ENCODE results near the gene RPRD2. TPM values are rescaled to one million over a fixed set of nuclear protein-coding genes. Genes with fewer than 3 reads are reported as not detected.
A peak's percentile ranks its signal among the peaks of the same experiment; 100 is the strongest.
"Not testable (repeated sequence)": the region's sequence is repeated elsewhere in the genome, so short reads cannot be mapped to it uniquely, and the experiment has no call there.

Gene RPRD2
- total RNA-seq (2021) (24.3 and 36.2 TPM in 2 replicates), Bru-seq, nascent RNA (percentile 85 among the genes with signal in this experiment), BruChase-seq, experiment 1, labeled RNA remaining after a 2-hour chase (percentile 77 among the genes with signal in this experiment), BruChase-seq, experiment 2, labeled RNA remaining after a 6-hour chase (percentile 71 among the genes with signal in this experiment)
- long read RNA-seq, full-length matches to known transcripts, result 2 of 24 reads
- long read RNA-seq, partial matches to known transcripts, result 15 of 24 reads
- long read RNA-seq, other reads (novel, unspliced or antisense), result 7 of 24 reads

- H3K4me1 ChIP-seq (replicated peaks; ENCODE audit: insufficient read depth), result peaks cover 15% of the 10 kb centered on the region
- H3K27me3 ChIP-seq (ENCODE audit: insufficient read depth, low read depth), result no peaks in the 10 kb centered on the region
- H2AFZ ChIP-seq, result peak within 1 kb of the TSS; percentile 94
- H3K27ac ChIP-seq, result peak within 1 kb of the TSS; percentile 94
- peak within 1 kb of the TSS; percentile 73 for H3K4me3 ChIP-seq
- no peaks in the 10 kb centered on the region for H4K20me1 ChIP-seq (ENCODE audit: insufficient read depth)
- ChIA-PET CTCF (interaction anchor here (0.6 to 1.1 kb wide), 3 partner anchors 29 to 169 kb away, joined by 3 to 4 read pairs (median 4); no protein-coding TSS in a partner anchor), POLR2A (ENCODE audit: unreplicated experiment) (interaction anchor here (0.5 to 0.9 kb wide), 13 partner anchors 12 to 1055 kb away, joined by 3 to 8 read pairs (median 4); partner anchors contain the start of gene TARS2)
- TF ChIP-seq EZH2 (IDR thresholded peaks at IDR 0.05; ENCODE audit: low read depth) (no peak), CTCF (conservative IDR thresholded peaks at IDR 0.05) (0 out of 2 replicates have a peak, but pooled peaks have one; percentile 12)
- intact Hi-C loops (cut with micrococcal nuclease; ENCODE audit: unreplicated experiment), result loop anchor here (10.0 kb wide), 1 partner anchor 109 kb away; the partner anchor contains the start of gene CA14
- no TSS peak for BruUV-seq (replicated peaks)
- peak within 1 kb of the TSS; percentile 84 for H3K4me2 ChIP-seq
- DNase-seq, result peak; percentile 98 to 99
- no peaks in the 10 kb centered on the region for H3K9me2 ChIP-seq (ENCODE audit: insufficient read depth)
- peaks cover 22% of the 10 kb centered on the region for H3F3A ChIP-seq (ENCODE audit: insufficient read depth, low read depth)
- no peaks in the 10 kb centered on the region for H3K9me3 ChIP-seq (ENCODE audit: insufficient read depth, low read depth)
- peaks cover 41% of the 10 kb centered on the region for H3K79me2 ChIP-seq (ENCODE audit: low read depth)
- no peaks in the 10 kb centered on the region for H3K36me3 ChIP-seq (ENCODE audit: low read depth)
These were observed at the start of gene RPRD2 for GRCh38 chr1:150363426-150364230. Gene RPRD2 (plus strand): TSS chr1:150364147. CDS start chr1:150364715, 568 bp downstream.

- H3K27me3 ChIP-seq (ENCODE audit: insufficient read depth, low read depth); H2AFZ ChIP-seq; H4K20me1 ChIP-seq (ENCODE audit: insufficient read depth); H3K79me2 ChIP-seq (ENCODE audit: low read depth); H3K9me3 ChIP-seq (ENCODE audit: insufficient read depth, low read depth); intact Hi-C loops (cut with micrococcal nuclease; ENCODE audit: unreplicated experiment); POLR2A ChIA-PET (ENCODE audit: unreplicated experiment); H3K4me3 ChIP-seq; DNase-seq; H3K36me3 ChIP-seq (ENCODE audit: low read depth); H3K9me2 ChIP-seq (ENCODE audit: insufficient read depth); H3K27ac ChIP-seq; H3K4me1 ChIP-seq (replicated peaks; ENCODE audit: insufficient read depth); CTCF ChIA-PET; H3K4me2 ChIP-seq; BruUV-seq (replicated peaks): not testable (repeated sequence)
- peaks cover 11% of the 10 kb centered on the region for H3F3A ChIP-seq (ENCODE audit: insufficient read depth, low read depth)
These were observed 49.3 kb upstream of the RPRD2 start for GRCh38 chr1:150314691-150315090.

GRCh38 chr1:150320667-150320978, 43.3 kb upstream of the RPRD2 start:
- H3K9me2 ChIP-seq (ENCODE audit: insufficient read depth), result no peaks in the 10 kb centered on the region
- peak overlapping the region; percentile 92 for H2AFZ ChIP-seq
- TF ChIP-seq EZH2 (IDR thresholded peaks at IDR 0.05; ENCODE audit: low read depth) (no peak), CTCF (conservative IDR thresholded peaks at IDR 0.05) (no peak)
- intact Hi-C loops (cut with micrococcal nuclease; ENCODE audit: unreplicated experiment), result loop anchor here (5.0 kb wide), 1 partner anchor 63 kb away; the partner anchor contains the start of gene CA14
- BruUV-seq (replicated peaks), result no TSS peak
- H3F3A ChIP-seq (ENCODE audit: insufficient read depth, low read depth), result peaks cover 16% of the 10 kb centered on the region
- peak overlapping the region; percentile 84 for H3K27ac ChIP-seq
- peaks cover 37% of the 10 kb centered on the region for H3K79me2 ChIP-seq (ENCODE audit: low read depth)
- H3K4me1 ChIP-seq (replicated peaks; ENCODE audit: insufficient read depth), result peaks cover 16% of the 10 kb centered on the region
- H3K9me3 ChIP-seq (ENCODE audit: insufficient read depth, low read depth), result no peaks in the 10 kb centered on the region
- H3K27me3 ChIP-seq (ENCODE audit: insufficient read depth, low read depth), result no peaks in the 10 kb centered on the region
- peaks cover 1% of the 10 kb centered on the region for H3K36me3 ChIP-seq (ENCODE audit: low read depth)
- H3K4me3 ChIP-seq, result peak overlapping the region; percentile 79
- ChIA-PET POLR2A (ENCODE audit: unreplicated experiment) (interaction anchor here (0.6 kb wide), 1 partner anchor 195 kb away, joined by 3 read pairs; the partner anchor contains the start of gene FALEC), CTCF (interaction anchor here (0.7 kb wide), 1 partner anchor 38 kb away, joined by 3 read pairs; the partner anchor contains the start of gene CIART)
- peak overlapping the region; percentile 97 for H3K4me2 ChIP-seq
- H4K20me1 ChIP-seq (ENCODE audit: insufficient read depth), result no peaks in the 10 kb centered on the region; the same call in 1 of the 2 replicates
- no peak for DNase-seq
